ENCODE data around the gene MFNG. TPM values are rescaled to one million over a fixed set of nuclear protein-coding genes. Genes with fewer than 3 reads are reported as not detected.

MFNG gene
- total RNA-seq, 4 donors from 2014 or later = 15.2 to 30.6 (median 19.2) TPM

- WGBS, 2 donors = 29 to 41% methylated on average over 13 to 18 of the region's 21 CpGs
- no peak overlapping the region for H3K27ac ChIP-seq
Measured at GRCh38 chr22:37454857-37455686, 31.1 kb downstream of the MFNG start.

GRCh38 chr22:37453696-37454095, 32.5 kb downstream of the MFNG start:
- no peak for DNase-seq
- H3K36me3 ChIP-seq = no peaks in the 10 kb centered on the region
- no peak overlapping the region for H3K27ac ChIP-seq
- no peaks in the 10 kb centered on the region for H3K27me3 ChIP-seq
- peaks cover 5 to 8% of the 10 kb centered on the region in 2 donors for H3K4me1 ChIP-seq
- TF ChIP-seq CTCF (IDR thresholded peaks at IDR 0.05) (no peak), POLR2A (IDR thresholded peaks at IDR 0.05) (no peak)
- no peak overlapping the region for H3K4me3 ChIP-seq (replicated peaks in 1 of 3)
- intact Hi-C loops (cut with DNase I) = no loop called here
- 94 to 96% methylated on average over 5 to 7 of the region's 7 CpGs for WGBS, 2 donors
- no peaks in the 10 kb centered on the region for H3K9me3 ChIP-seq

More at GRCh38 chr22:37454857-37455686, 31.1 kb downstream of the MFNG start:
- Histone ChIP-seq H3K4me3 (replicated peaks in 1 of 3) (no peak overlapping the region), H3K4me1 (peaks cover 5 to 8% of the 10 kb centered on the region in 2 donors), H3K36me3 (no peaks in the 10 kb centered on the region), H3K9me3 (no peaks in the 10 kb centered on the region), H3K27me3 (no peaks in the 10 kb centered on the region)
- intact Hi-C loops (cut with DNase I) = loop anchor here (5.0 kb wide), 1 partner anchor 138 kb away; no protein-coding TSS in a partner anchor
- no peak for TF ChIP-seq CTCF (IDR thresholded peaks at IDR 0.05)
- no peak for TF ChIP-seq POLR2A (IDR thresholded peaks at IDR 0.05)
- peak; percentile 68 to 71 for DNase-seq

GRCh38 chr22:37451218-37451617, 35.0 kb downstream of the MFNG start:
- intact Hi-C loops (cut with DNase I) = no loop called here
- Histone ChIP-seq H3K4me1 (peaks cover 5 to 8% of the 10 kb centered on the region in 2 donors), H3K27ac (no peak overlapping the region), H3K27me3 (no peaks in the 10 kb centered on the region), H3K4me3 (replicated peaks in 1 of 3) (no peak overlapping the region), H3K36me3 (no peaks in the 10 kb centered on the region), H3K9me3 (no peaks in the 10 kb centered on the region)
- no peak for DNase-seq
- TF ChIP-seq CTCF (IDR thresholded peaks at IDR 0.05) (no peak), POLR2A (IDR thresholded peaks at IDR 0.05) (no peak)
- WGBS, 2 donors = 30 to 56% methylated on average over 1 of the region's 1 CpG

- H3K4me3 ChIP-seq (replicated peaks in 1 of 3) = no peak overlapping the region
- TF ChIP-seq POLR2A (IDR thresholded peaks at IDR 0.05) = no peak
- no peak for TF ChIP-seq CTCF (IDR thresholded peaks at IDR 0.05)
- H3K27me3 ChIP-seq = no peaks in the 10 kb centered on the region
- DNase-seq = no peak
- H3K36me3 ChIP-seq = no peaks in the 10 kb centered on the region
- intact Hi-C loops (cut with DNase I) = no loop called here
- H3K9me3 ChIP-seq = no peaks in the 10 kb centered on the region
- H3K27ac ChIP-seq = no peak overlapping the region
- H3K4me1 ChIP-seq = no peaks in the 10 kb centered on the region
- WGBS, 2 donors = 58 to 63% methylated on average over 14 of the region's 15 CpGs
Measured at GRCh38 chr22:37449331-37450001, 36.7 kb downstream of the MFNG start.

Data from thyroid gland (tissue), 4 donors.